Fibroblast of gingiva (primary cell): Measurements from ENCODE around the gene ENOX2.
"Not testable (repeated sequence)": the region's sequence is repeated elsewhere in the genome, so short reads cannot be mapped to it uniquely, and the experiment has no call there.

Experiments
- DNase-seq: peaks from one replicate; pipeline ENCODE4 v3.0.0-alpha.2; 2011; ENCODE audit warnings: low read depth

The ENOX2 gene

GRCh38 chrX:130902783-130903613, at the start of gene ENOX2:
ENOX2 (minus strand) TSS chrX:130903209; CDS start chrX:130703216, 199,993 bp downstream.
- DNase-seq: peak; percentile 95

GRCh38 chrX:130952266-130953043, 49.4 kb upstream of the ENOX2 start:
- DNase-seq: no peak

- no peak for DNase-seq
Observed at GRCh38 chrX:130944230-130944629, 41.2 kb upstream of the ENOX2 start.

- DNase-seq: no peak
Observed at GRCh38 chrX:130937101-130937500, 34.1 kb upstream of the ENOX2 start.

- no peak for DNase-seq
Observed at GRCh38 chrX:130933358-130933757, 30.3 kb upstream of the ENOX2 start.

- not testable (repeated sequence) for DNase-seq
Observed at GRCh38 chrX:130920405-130920804, 17.4 kb upstream of the ENOX2 start.

GRCh38 chrX:130919676-130920075, 16.7 kb upstream of the ENOX2 start:
- DNase-seq: not testable (repeated sequence)

GRCh38 chrX:130918498-130918897, 15.5 kb upstream of the ENOX2 start:
- DNase-seq: not testable (repeated sequence)

GRCh38 chrX:130916636-130917422, 13.8 kb upstream of the ENOX2 start:
- peak; percentile 26 for DNase-seq

- DNase-seq: peak; percentile 34
Observed at GRCh38 chrX:130915302-130915701, 12.3 kb upstream of the ENOX2 start.

- DNase-seq: peak; percentile 29
Observed at GRCh38 chrX:130909469-130910136, 6.6 kb upstream of the ENOX2 start.

- no peak for DNase-seq
Observed at GRCh38 chrX:130906776-130907175, 3.8 kb upstream of the ENOX2 start.

GRCh38 chrX:130902446-130902782, 595 bp downstream of the ENOX2 start:
- no peak for DNase-seq

GRCh38 chrX:130896802-130897501, 6.1 kb downstream of the ENOX2 start:
- no peak for DNase-seq

- DNase-seq: peak; percentile 1
Observed at GRCh38 chrX:130896026-130896425, 7.0 kb downstream of the ENOX2 start.

- DNase-seq: peak; percentile 50
Observed at GRCh38 chrX:130895299-130895698, 7.7 kb downstream of the ENOX2 start.

- peak; percentile 11 for DNase-seq
Observed at GRCh38 chrX:130893356-130894085, 9.5 kb downstream of the ENOX2 start.

GRCh38 chrX:130887376-130887775, 15.6 kb downstream of the ENOX2 start:
- no peak for DNase-seq

GRCh38 chrX:130885996-130886395, 17.0 kb downstream of the ENOX2 start:
- no peak for DNase-seq

- no peak for DNase-seq
Observed at GRCh38 chrX:130885508-130885907, 17.5 kb downstream of the ENOX2 start.

- no peak for DNase-seq
Observed at GRCh38 chrX:130884627-130885026, 18.4 kb downstream of the ENOX2 start.
